Osteoblast (primary cell): ENCODE measurements around the gene LRRC37B. TPM values are rescaled to one million over a fixed set of nuclear protein-coding genes. Genes with fewer than 3 reads are reported as not detected.
"Not testable (repeated sequence)": the region's sequence is repeated elsewhere in the genome, so short reads cannot be mapped to it uniquely, and the experiment has no call there.

ENCODE experiments used
- DNase-seq: peaks from one replicate; pipeline ENCODE4 v3.0.0; 2011; ENCODE audit warnings: low spot score, mixed read lengths; ENCODE audit not compliant: insufficient read length; ENCODE audit errors: missing footprints
- H2AFZ ChIP-seq: 2 replicates; pipeline ENCODE4 v1.6.0; 2011; ENCODE audit warnings: mild to moderate bottlenecking, low read length
- H3K27ac ChIP-seq: 2 replicates; pipeline ENCODE4 v1.5.1; 2011; ENCODE audit warnings: mild to moderate bottlenecking, low read depth, low read length, moderate library complexity
- H3K27me3 ChIP-seq: 2 replicates; pipeline ENCODE4 v1.6.0; 2012; ENCODE audit warnings: mild to moderate bottlenecking, control low read depth, inconsistent platforms, low read length, moderate library complexity; ENCODE audit not compliant: insufficient read depth
- H3K36me3 ChIP-seq: 2 replicates; pipeline ENCODE4 v1.5.1; 2011; ENCODE audit warnings: mild to moderate bottlenecking, low read length, control low read depth, moderate library complexity; ENCODE audit not compliant: insufficient read depth
- H3K4me1 ChIP-seq: 2 replicates; pipeline ENCODE4 v1.5.1; 2011; ENCODE audit warnings: mild to moderate bottlenecking, low read length, control low read depth, moderate library complexity; ENCODE audit not compliant: insufficient read depth
- H3K4me2 ChIP-seq: 2 replicates; pipeline ENCODE4 v1.6.0; 2011; ENCODE audit warnings: mild to moderate bottlenecking, low read length; ENCODE audit not compliant: insufficient read depth
- H3K4me3 ChIP-seq: fragments of 200-600 bp; sonication (generic); 3 replicates; pipeline ENCODE4 v1.5.1; 2012; ENCODE audit warnings: mild to moderate bottlenecking, low read length, inconsistent platforms; ENCODE audit not compliant: insufficient read depth
- H3K79me2 ChIP-seq: 2 replicates; pipeline ENCODE4 v1.6.0; 2012; ENCODE audit warnings: mild to moderate bottlenecking, low read length, control low read depth, inconsistent platforms; ENCODE audit not compliant: insufficient read depth
- H3K9me3 ChIP-seq: 2 replicates; pipeline ENCODE4 v1.5.1; 2011; ENCODE audit warnings: low read depth, low read length, control low read depth
- H4K20me1 ChIP-seq: 2 replicates; pipeline ENCODE4 v1.6.0; 2012; ENCODE audit warnings: mild to moderate bottlenecking, low read length, control low read depth; ENCODE audit not compliant: insufficient read depth
- CTCF ChIP-seq: IDR thresholded peaks from 2 replicates; pipeline ENCODE4 v1.5.1; 2011; ENCODE audit warnings: mild to moderate bottlenecking, low read depth, low read length, moderate library complexity; ENCODE audit errors: extremely low read depth
- total RNA-seq: library from RNA; depleted of rRNA; stranded (reverse); fragments of >200 nt; gene quantifications from 2 replicates; pipeline ENCODE4 v1.2.3, GENCODE V29; 2012

LRRC37B gene
- total RNA-seq, 1 donor = 17.0 TPM

GRCh38 chr17:32084003-32084941 is 77.1 kb downstream of the LRRC37B start:
- not testable (repeated sequence) for H3K79me2 ChIP-seq, DNase-seq, H2AFZ ChIP-seq, H3K4me1 ChIP-seq, H3K27ac ChIP-seq, H4K20me1 ChIP-seq, H3K27me3 ChIP-seq, H3K9me3 ChIP-seq, H3K36me3 ChIP-seq
- Histone ChIP-seq H3K4me2 (peak overlapping the region; percentile 69), H3K4me3 (peak overlapping the region; percentile 63)

DNA sequence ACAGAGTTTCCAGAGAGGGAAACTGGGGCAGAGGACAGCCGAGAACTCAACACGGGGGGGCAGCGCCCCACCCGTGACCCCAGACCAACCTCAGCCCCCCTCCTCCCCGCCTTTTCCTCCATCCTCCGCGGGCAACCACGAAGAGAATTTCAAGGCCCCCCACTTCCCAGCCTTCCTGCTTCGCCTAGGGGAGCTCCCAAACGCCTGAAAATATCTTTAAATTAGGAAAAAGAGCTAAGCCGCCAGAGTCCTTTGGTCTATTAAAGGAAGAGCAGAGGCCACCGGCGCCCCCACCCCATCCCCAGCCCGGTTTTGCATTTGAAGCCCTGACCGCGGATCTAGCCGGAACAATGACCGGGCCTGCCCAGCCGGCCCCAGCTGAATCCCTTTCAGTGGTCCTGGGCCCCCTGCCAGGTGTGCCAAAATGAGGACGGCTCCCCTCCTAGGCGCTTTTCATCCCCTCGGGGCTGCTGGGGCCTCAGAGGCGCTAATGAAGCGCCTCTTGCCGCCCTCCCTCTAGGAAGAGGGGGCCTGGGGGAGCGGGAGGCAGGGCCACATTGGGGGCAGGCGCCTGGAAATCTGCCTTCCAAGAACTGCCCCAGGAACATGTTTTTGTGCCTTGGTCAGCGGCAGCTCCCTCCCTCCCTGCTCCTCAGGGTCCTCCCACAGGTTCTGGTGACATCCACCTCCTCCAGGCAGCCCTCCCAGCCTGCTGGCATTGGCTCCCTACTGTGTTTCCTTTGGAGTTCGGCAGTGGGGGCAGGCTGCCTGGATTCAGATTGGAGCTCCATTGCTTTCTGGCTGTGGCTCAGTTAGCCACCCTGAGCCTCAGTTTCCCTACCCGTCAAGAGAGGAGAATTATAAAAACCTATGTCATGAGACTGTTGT is 78.0 kb downstream of the LRRC37B start:
- H3K4me1 ChIP-seq, H3K9me3 ChIP-seq, H3K4me3 ChIP-seq, H3K27ac ChIP-seq, H3K4me2 ChIP-seq, H3K36me3 ChIP-seq, H4K20me1 ChIP-seq, H2AFZ ChIP-seq, H3K79me2 ChIP-seq, DNase-seq, H3K27me3 ChIP-seq: not testable (repeated sequence)

DNA sequence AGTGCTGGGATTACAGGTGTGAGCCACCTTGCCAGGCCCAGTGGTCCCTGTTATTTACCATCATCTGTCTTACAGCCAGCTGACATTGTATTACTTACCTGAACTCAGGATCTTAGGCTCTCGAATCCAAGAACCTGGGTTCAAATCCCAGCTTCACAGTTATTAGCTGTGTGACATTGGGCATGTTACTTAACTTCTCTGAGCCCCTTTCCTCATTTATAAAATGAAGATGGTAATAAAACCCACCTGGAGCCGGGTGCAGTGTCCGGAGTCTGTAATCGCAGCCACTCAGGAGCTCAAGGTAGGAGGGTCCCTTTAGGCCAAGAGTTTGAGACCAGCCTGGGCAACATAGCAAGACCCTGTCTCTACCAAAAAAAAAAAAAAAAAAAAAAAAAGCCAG is 79.7 kb downstream of the LRRC37B start:
- not testable (repeated sequence) for H3K4me2 ChIP-seq, H3K9me3 ChIP-seq, H3K27ac ChIP-seq, H2AFZ ChIP-seq, DNase-seq, H3K79me2 ChIP-seq, H3K36me3 ChIP-seq, H3K4me1 ChIP-seq, H3K4me3 ChIP-seq, H3K27me3 ChIP-seq, H4K20me1 ChIP-seq

DNA sequence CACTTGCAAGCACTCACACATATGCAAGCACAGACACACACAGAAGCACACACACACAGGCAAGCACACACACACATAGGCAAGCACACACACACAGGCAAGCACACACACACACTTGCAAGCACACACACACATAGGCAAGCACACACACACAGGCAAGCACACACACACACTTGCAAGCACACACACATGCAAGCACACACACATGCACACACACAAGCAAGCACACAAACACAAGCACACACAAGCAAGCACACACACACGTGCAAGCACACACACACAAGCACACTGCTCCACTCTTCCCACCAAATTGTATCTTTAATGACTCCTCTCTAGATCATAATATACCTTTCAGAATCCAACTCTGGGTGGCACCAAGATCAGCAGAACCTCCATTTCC is 84.9 kb downstream of the LRRC37B start:
- not testable (repeated sequence) for H3K27me3 ChIP-seq, H3K4me1 ChIP-seq, DNase-seq, H3K36me3 ChIP-seq, H3K27ac ChIP-seq, H3K9me3 ChIP-seq, H2AFZ ChIP-seq, H3K4me2 ChIP-seq, H3K79me2 ChIP-seq, H4K20me1 ChIP-seq, H3K4me3 ChIP-seq

DNA sequence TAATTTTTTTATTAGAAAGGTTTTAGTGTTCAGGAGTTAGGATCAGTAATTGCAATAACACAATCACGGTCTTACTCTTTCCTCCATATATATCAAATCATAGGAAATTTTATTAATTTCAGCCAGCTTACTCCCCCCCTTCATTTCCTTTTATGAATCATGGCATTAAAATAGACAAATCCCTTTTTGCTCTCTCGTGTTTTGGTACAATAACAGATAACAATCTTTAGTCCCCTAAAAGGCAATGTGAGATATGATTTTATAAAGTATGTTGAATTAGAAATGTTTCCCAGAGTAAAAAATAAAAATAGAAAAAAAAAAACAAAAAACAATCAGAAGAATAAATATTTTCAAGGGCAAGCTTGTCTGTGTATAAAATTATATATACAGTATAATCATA is 92.5 kb downstream of the LRRC37B start:
- Histone ChIP-seq H3K79me2 (no peaks in the 10 kb centered on the region), H3K36me3 (no peaks in the 10 kb centered on the region), H3K9me3 (no peaks in the 10 kb centered on the region), H3K4me2 (no peak overlapping the region), H2AFZ (no peak overlapping the region), H3K27ac (no peak overlapping the region), H3K27me3 (no peaks in the 10 kb centered on the region), H3K4me3 (no peak overlapping the region), H4K20me1 (no peaks in the 10 kb centered on the region), H3K4me1 (peaks cover 14% of the 10 kb centered on the region)
- no peak for DNase-seq
- no peak for TF ChIP-seq CTCF

- not testable (repeated sequence) for H3K27me3 ChIP-seq, H4K20me1 ChIP-seq, H3K79me2 ChIP-seq, H2AFZ ChIP-seq, DNase-seq, H3K4me2 ChIP-seq, H3K27ac ChIP-seq, H3K36me3 ChIP-seq, H3K4me3 ChIP-seq, H3K9me3 ChIP-seq
- H3K4me1 ChIP-seq = peaks cover 14% of the 10 kb centered on the region
Observed at GRCh38 chr17:32100323-32100722, 93.1 kb downstream of the LRRC37B start.
